BE2C (cell line): ENCODE measurements around the gene SHOX.
"Not testable (repeated sequence)": the region's sequence is repeated elsewhere in the genome, so short reads cannot be mapped to it uniquely, and the experiment has no call there.

ENCODE experiments used
- DNase-seq: peaks from one replicate; pipeline ENCODE4 v3.0.0-alpha.2; 2020
- H3K27me3 ChIP-seq: fragments of 250-450 bp; sonication (Bioruptor Pico); 2 replicates; pipeline ENCODE4 v1.5.1; 2020; ENCODE audit warnings: mild to moderate bottlenecking
- H3K36me3 ChIP-seq: fragments of 250-450 bp; sonication (Bioruptor Pico); 2 replicates; pipeline ENCODE4 v1.5.1; 2020; ENCODE audit warnings: mild to moderate bottlenecking
- H3K4me1 ChIP-seq: fragments of 250-450 bp; sonication (Bioruptor Pico); 2 replicates; pipeline ENCODE4 v1.5.1; 2020
- H3K4me3 ChIP-seq: 2 replicates; pipeline ENCODE4 v1.5.1; 2011; ENCODE audit warnings: low read depth, low read length
- H3K9me3 ChIP-seq: fragments of 250-450 bp; sonication (Bioruptor Pico); 2 replicates; pipeline ENCODE4 v1.5.1; 2020
- TF ChIP-seq, protein P1 (sequence below): IDR thresholded peaks from 2 replicates; pipeline ENCODE4 v1.5.1; 2012; ENCODE audit warnings: mild to moderate bottlenecking, low read depth, low read length

Gene SHOX

DNA sequence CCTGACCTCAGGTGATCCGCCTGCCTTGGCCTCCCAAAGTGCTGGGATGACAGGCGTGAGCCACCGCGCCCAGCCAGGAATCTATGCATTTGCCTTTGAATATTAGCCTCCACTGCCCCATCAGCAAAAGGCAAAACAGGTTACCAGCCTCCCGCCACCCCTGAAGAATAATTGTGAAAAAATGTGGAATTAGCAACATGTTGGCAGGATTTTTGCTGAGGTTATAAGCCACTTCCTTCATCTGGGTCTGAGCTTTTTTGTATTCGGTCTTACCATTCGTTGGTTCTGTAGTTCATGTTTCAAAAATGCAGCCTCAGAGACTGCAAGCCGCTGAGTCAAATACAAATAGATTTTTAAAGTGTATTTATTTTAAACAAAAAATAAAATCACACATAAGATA, 44.2 kb upstream of the SHOX start:
- Histone ChIP-seq H3K4me1 (no peaks in the 10 kb centered on the region), H3K36me3 (no peaks in the 10 kb centered on the region), H3K27me3 (no peaks in the 10 kb centered on the region), H3K9me3 (no peaks in the 10 kb centered on the region), H3K4me3 (no peak overlapping the region)
- no peak for DNase-seq
- TF ChIP-seq, protein P1, sequence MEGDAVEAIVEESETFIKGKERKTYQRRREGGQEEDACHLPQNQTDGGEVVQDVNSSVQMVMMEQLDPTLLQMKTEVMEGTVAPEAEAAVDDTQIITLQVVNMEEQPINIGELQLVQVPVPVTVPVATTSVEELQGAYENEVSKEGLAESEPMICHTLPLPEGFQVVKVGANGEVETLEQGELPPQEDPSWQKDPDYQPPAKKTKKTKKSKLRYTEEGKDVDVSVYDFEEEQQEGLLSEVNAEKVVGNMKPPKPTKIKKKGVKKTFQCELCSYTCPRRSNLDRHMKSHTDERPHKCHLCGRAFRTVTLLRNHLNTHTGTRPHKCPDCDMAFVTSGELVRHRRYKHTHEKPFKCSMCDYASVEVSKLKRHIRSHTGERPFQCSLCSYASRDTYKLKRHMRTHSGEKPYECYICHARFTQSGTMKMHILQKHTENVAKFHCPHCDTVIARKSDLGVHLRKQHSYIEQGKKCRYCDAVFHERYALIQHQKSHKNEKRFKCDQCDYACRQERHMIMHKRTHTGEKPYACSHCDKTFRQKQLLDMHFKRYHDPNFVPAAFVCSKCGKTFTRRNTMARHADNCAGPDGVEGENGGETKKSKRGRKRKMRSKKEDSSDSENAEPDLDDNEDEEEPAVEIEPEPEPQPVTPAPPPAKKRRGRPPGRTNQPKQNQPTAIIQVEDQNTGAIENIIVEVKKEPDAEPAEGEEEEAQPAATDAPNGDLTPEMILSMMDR, result no peak

DNA sequence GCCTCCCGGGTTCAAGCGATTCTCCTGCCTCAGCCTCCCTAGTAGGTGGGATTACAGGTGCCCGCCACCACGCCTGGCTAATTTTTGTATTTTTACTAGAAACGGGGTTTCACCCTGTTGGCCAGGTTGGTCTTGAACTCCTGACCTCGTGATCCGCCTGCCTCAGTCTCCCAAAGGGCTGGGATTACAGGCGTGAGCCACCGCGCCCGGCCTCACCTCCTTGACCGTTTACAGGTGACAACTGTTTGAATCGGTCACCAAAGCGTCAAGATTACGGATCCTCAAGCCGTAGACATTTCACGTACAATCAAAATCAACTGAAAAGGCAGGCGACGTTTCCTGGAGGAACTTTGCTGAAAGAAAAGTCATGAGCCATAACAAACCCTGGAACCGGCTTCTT, 41.3 kb upstream of the SHOX start:
- DNase-seq, H3K4me1 ChIP-seq, H3K36me3 ChIP-seq, H3K27me3 ChIP-seq, H3K4me3 ChIP-seq, H3K9me3 ChIP-seq: not testable (repeated sequence)

DNA sequence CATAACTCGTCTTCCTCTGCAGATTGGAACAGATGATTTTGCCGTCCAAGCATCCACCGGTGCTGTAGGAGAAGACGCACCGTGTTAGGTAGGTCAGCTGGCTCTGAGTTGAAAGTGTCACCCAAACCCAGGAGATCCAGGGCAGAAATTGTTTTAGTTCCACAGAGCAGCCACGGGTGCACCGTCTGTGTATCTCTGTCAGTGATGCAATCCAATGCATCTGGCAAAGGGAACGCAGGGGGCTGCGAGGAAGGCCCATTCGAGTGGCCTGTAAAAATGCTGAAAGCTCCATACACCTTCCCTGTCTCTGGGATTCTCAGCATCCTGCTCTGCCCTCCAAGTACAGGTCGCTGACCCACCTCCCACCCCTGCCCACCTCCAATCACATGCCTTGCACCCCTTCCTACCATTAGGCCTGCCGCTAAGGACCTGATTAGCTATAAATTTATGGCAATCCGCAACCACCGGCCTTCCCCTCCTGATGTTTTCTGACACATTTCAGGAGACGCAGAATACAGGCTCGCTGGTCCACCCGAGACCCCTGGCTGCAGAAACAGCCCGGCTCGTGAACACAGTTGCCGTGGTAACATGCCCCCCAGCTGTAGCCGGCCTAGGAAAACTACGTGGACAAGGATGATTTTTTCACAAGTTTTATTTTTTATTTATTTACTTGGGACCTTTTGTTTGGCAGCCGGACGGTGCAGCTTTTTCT, 39.7 kb upstream of the SHOX start:
- H3K4me1 ChIP-seq, result no peaks in the 10 kb centered on the region
- no peak for DNase-seq
- TF ChIP-seq, protein P1, result no peak

DNA sequence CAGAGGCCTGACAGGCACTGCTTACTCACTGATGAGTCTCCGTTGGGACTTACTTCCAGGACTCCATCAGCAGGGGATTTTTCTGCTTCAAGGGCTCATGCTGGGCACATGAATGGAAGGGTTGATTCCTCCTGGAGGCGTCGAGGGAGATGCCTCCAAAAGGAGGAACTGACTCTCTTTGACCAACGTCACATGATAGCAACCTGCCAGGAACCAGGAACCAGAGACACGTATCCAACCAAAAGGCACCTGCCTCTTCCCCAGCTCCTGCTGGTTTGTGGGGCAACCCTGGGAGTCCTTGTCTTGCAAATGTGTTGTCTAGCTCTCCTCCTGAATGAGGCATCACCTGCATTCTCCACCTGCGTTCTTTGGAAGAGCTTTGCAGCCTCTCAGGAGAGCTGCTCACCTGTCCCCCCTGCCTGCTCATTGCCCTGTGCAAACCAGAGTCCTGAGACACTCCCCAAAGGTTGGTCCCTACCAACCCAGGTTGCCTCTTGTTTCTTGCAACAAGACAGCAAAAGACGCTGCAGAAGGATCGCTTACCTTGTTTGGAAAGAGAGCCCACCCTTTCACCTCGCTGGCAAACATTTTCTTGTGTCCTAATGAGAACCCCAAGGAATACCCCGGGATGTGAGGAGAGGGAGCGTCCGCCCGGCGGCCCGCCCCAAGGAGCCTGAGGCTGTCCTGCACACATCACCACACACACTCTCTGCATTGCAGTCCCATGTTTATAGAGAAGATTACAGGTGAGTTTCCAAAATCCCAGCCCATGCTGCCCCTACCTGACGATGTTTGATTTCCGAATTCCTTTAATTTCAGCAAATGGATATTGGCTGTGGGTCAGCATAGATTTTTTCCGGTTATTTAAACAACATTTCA, 30.5 kb upstream of the SHOX start:
- H3K9me3 ChIP-seq, result no peaks in the 10 kb centered on the region
- H3K27me3 ChIP-seq, result no peaks in the 10 kb centered on the region
- no peaks in the 10 kb centered on the region for H3K36me3 ChIP-seq
- DNase-seq, result no peak
- no peak overlapping the region for H3K4me3 ChIP-seq
- no peaks in the 10 kb centered on the region for H3K4me1 ChIP-seq
- TF ChIP-seq, protein P1, result no peak

More for the DNA sequence above, 39.7 kb upstream of the SHOX start:
- Histone ChIP-seq H3K27me3 (no peaks in the 10 kb centered on the region), H3K9me3 (no peaks in the 10 kb centered on the region), H3K36me3 (no peaks in the 10 kb centered on the region), H3K4me3 (no peak overlapping the region)

DNA sequence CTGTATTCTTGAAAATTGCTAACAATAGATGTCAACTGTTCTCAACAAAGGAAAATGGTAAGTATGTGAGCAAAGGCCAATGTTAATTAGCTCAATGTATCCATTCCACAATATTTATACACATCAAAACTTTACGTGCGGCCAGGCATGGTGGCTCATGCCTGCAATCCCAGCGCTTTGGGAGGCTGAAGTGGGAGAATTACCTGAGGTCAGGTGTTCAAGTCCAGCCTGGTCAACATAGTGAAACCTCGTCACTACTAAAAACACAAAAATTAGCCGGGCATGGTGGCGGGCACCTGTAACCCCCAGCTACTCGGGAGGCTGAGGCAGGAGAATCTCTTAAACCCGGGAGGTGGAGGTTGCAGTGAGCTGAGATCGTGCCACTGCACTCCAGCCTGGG, 27.6 kb upstream of the SHOX start:
- H3K36me3 ChIP-seq, H3K4me1 ChIP-seq, DNase-seq, H3K27me3 ChIP-seq, H3K4me3 ChIP-seq, H3K9me3 ChIP-seq: not testable (repeated sequence)

DNA sequence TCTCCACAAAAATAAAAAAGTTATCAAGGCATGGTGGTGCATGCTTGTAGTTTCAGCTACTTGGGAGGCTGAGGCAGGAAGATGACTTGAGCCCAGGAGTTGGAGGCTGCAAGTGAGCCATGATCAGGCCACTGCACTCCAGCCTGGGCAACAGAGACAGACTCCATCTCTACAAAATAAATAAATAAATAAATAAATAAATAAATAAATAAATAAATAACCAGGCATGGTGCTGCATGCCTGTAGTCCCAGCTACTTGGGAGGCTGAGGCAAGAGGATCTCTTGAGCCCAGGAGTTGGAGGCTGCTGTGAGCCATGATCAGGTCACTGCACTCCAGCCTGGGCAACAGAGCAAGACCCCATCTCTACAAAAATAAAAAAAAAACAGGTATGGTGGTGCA, 26.0 kb upstream of the SHOX start:
- not testable (repeated sequence) for H3K36me3 ChIP-seq, H3K4me3 ChIP-seq, H3K27me3 ChIP-seq, DNase-seq, H3K4me1 ChIP-seq, H3K9me3 ChIP-seq

DNA sequence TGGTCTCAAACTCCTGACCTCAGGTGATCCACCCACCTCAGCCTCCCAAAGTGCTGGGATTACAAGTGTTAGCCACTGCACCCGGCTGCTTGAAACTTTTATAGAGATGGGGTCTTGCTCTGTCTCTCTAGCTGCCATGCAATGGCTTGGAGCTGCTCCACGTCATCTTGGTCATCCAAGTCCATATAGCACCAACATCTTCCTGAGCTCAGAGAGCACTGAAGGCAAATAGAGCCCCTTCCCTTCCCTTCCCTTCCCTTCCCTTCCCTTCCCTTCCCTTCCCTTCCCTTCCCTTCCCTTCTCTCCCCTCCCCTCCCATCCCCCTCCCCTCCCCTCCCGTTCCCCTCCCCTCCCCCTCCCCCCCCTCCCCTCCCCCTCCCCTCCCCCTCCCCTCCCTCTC, 22.5 kb upstream of the SHOX start:
- not testable (repeated sequence) for H3K4me1 ChIP-seq, DNase-seq, H3K4me3 ChIP-seq, H3K9me3 ChIP-seq, H3K36me3 ChIP-seq, H3K27me3 ChIP-seq

DNA sequence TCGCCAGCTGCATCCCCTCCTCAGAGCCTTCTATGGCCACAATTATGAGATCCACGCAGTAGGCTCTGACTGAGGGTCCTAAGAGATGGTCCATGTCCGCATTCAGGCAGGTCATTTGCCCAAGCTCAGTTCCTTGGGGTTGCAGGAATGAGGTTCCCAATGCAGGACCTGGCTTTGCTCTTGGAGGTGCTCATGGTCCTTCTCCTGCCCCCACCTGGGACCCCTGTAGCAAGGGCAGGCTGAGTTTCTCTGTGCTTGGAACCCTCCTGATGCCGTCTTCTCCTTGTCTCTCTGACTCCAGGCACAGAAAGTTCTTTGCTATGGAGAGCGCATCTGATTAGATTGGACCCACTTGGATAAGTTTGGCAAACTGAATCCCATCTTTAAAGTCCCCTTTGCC, 16.5 kb upstream of the SHOX start:
- Histone ChIP-seq H3K9me3 (no peaks in the 10 kb centered on the region), H3K27me3 (no peaks in the 10 kb centered on the region), H3K36me3 (no peaks in the 10 kb centered on the region), H3K4me1 (no peaks in the 10 kb centered on the region), H3K4me3 (no peak overlapping the region)
- TF ChIP-seq, protein P1, result no peak
- DNase-seq, result no peak
